GM21825 (cell line): ENCODE measurements around the gene BMPR1A.
"Not testable (repeated sequence)": the region's sequence is repeated elsewhere in the genome, so short reads cannot be mapped to it uniquely, and the experiment has no call there.

Experiments
- ATAC-seq: cut with Tn5 transposase; IDR thresholded peaks from one replicate; pipeline ENCODE4 v1.9.1; 2021; ENCODE audit warnings: mild to moderate bottlenecking, moderate library complexity; ENCODE audit not compliant: unreplicated experiment

The BMPR1A gene

GRCh38 chr10:86833969-86834368, 77.5 kb downstream of the BMPR1A start:
- no peak for ATAC-seq

GRCh38 chr10:86836044-86836443, 79.6 kb downstream of the BMPR1A start:
- ATAC-seq = no peak

- no peak for ATAC-seq
Observed at GRCh38 chr10:86837663-86838062, 81.2 kb downstream of the BMPR1A start.

- ATAC-seq = no peak
Observed at GRCh38 chr10:86840498-86840897, 84.1 kb downstream of the BMPR1A start.

GRCh38 chr10:86846088-86846487, 89.7 kb downstream of the BMPR1A start:
- no peak for ATAC-seq

- ATAC-seq = no peak
Observed at GRCh38 chr10:86848747-86849146, 92.3 kb downstream of the BMPR1A start.

GRCh38 chr10:86849181-86849894, 92.9 kb downstream of the BMPR1A start:
- no peak for ATAC-seq

- ATAC-seq = no peak
Observed at GRCh38 chr10:86850481-86850880, 94.1 kb downstream of the BMPR1A start.

GRCh38 chr10:86851328-86852207, 95.1 kb downstream of the BMPR1A start:
- no peak for ATAC-seq

- not testable (repeated sequence) for ATAC-seq
Observed at GRCh38 chr10:86853582-86853981, 97.2 kb downstream of the BMPR1A start.

GRCh38 chr10:86855513-86855912, 99.1 kb downstream of the BMPR1A start:
- ATAC-seq = no peak

- ATAC-seq = no peak
Observed at GRCh38 chr10:86856156-86856555, 99.7 kb downstream of the BMPR1A start.

- ATAC-seq = no peak
Observed at GRCh38 chr10:86857128-86857721, 100.8 kb downstream of the BMPR1A start.

- no peak for ATAC-seq
Observed at GRCh38 chr10:86858011-86858410, 101.6 kb downstream of the BMPR1A start.

GRCh38 chr10:86861351-86861750, 104.9 kb downstream of the BMPR1A start:
- no peak for ATAC-seq

- no peak for ATAC-seq
Observed at GRCh38 chr10:86862373-86862772, 106.0 kb downstream of the BMPR1A start.

GRCh38 chr10:86862786-86863483, 106.5 kb downstream of the BMPR1A start:
- no peak for ATAC-seq

- no peak for ATAC-seq
Observed at GRCh38 chr10:86863484-86863842, 107.0 kb downstream of the BMPR1A start.

- not testable (repeated sequence) for ATAC-seq
Observed at GRCh38 chr10:86865011-86865811, 108.8 kb downstream of the BMPR1A start.

- no peak for ATAC-seq
Observed at GRCh38 chr10:86867149-86867548, 110.7 kb downstream of the BMPR1A start.
